GM10266 (cell line): ENCODE data around the gene PKP1.
"Not testable (repeated sequence)": the region's sequence is repeated elsewhere in the genome, so short reads cannot be mapped to it uniquely, and the experiment has no call there.

Experiments used
- DNase-seq: peaks from one replicate; pipeline ENCODE4 v3.0.0; 2012; ENCODE audit errors: extremely low spot score
- TF ChIP-seq, protein P1 (sequence below): IDR thresholded peaks from 2 replicates; pipeline ENCODE4 v1.5.1; 2012; ENCODE audit warnings: mild to moderate bottlenecking, low read depth; ENCODE audit not compliant: control insufficient read depth, insufficient read depth; ENCODE audit errors: missing control alignments

PKP1 gene

DNA sequence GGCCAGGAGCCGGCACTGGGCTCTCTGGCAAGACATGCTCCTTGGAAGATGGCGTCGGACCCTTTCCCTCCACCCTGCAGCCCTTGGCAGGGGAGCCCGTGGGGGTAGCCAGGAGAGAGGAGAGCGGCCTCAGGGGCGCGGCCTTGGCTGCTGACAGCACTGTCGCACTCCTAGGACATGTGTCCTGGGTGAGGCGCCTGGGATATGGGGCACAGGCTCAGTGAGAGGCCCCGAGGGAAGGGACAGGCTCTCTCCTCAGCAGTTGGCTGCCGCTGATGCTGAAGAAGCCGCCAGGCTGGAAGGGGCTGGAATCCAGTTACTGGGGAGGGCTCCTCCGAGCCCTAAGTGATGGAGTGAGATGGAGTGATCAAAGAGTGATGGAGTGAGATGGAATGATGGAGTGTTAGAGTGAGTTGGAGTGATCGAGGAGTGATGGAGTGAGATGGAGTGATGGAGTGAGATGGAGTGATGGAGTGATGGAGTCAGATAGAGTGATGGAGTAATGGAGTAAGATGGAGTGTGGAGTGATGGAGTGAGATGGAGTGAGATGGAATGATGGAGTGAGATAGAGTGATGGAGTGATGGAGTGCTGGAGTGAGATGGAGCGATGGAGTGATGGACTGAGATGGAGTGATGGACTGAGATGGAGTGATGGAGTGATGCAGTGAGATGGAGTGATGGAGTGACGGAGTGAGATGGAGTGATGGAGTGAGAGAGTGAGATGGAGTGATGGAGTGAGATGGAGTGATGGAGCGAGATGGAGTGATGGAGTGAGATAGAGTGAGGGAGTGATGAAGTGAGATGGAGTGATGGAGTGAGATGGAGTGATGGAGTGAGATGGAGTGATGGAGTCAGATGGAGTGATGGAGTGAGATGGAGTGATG is 27.6 kb upstream of the PKP1 start:
- no peak for DNase-seq
- TF ChIP-seq, protein P1, sequence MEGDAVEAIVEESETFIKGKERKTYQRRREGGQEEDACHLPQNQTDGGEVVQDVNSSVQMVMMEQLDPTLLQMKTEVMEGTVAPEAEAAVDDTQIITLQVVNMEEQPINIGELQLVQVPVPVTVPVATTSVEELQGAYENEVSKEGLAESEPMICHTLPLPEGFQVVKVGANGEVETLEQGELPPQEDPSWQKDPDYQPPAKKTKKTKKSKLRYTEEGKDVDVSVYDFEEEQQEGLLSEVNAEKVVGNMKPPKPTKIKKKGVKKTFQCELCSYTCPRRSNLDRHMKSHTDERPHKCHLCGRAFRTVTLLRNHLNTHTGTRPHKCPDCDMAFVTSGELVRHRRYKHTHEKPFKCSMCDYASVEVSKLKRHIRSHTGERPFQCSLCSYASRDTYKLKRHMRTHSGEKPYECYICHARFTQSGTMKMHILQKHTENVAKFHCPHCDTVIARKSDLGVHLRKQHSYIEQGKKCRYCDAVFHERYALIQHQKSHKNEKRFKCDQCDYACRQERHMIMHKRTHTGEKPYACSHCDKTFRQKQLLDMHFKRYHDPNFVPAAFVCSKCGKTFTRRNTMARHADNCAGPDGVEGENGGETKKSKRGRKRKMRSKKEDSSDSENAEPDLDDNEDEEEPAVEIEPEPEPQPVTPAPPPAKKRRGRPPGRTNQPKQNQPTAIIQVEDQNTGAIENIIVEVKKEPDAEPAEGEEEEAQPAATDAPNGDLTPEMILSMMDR, result no peak

DNA sequence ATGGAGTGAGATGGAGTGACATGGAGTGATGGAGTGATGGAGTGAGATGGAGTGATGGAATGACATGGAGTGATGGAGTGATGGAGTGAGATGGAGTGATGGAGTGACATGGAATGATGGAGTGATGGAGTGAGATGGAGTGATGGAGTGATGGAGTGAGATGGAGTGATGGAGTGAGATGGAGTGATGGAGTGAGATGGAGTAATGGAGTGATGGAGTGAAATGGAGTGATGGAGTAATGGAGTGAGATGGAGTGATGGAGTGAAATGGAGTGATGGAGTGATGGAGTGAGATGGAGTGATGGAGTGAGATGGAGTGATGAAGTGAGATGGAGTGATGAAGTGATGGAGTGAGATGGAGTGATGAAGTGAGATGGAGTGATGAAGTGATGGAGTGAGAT is 25.2 kb upstream of the PKP1 start:
- DNase-seq, result not testable (repeated sequence)

DNA sequence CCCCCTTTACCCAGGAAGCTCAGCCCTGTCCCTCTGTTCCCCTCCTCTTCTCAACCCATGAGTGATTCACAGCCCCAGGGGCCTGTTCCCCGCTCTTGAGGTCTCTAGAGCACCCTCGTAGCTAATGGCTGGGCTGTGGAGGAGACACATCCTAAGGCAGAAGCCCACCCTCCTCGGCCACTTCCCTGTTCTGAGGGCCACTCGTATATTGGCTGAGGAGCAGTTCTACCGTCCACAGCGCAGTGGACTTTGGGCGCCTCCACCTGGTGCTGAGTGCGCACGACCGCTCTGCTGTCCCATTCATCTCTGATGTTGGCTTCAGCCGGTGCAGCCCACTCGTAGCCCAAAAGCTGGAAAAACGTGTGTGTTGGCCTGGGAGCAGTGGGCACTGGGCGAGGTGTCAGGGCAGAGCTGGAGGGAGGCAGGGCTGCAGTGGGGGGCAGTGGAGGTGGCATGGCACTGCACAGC is 24.5 kb upstream of the PKP1 start:
- TF ChIP-seq, protein P1, result no peak
- no peak for DNase-seq

DNA sequence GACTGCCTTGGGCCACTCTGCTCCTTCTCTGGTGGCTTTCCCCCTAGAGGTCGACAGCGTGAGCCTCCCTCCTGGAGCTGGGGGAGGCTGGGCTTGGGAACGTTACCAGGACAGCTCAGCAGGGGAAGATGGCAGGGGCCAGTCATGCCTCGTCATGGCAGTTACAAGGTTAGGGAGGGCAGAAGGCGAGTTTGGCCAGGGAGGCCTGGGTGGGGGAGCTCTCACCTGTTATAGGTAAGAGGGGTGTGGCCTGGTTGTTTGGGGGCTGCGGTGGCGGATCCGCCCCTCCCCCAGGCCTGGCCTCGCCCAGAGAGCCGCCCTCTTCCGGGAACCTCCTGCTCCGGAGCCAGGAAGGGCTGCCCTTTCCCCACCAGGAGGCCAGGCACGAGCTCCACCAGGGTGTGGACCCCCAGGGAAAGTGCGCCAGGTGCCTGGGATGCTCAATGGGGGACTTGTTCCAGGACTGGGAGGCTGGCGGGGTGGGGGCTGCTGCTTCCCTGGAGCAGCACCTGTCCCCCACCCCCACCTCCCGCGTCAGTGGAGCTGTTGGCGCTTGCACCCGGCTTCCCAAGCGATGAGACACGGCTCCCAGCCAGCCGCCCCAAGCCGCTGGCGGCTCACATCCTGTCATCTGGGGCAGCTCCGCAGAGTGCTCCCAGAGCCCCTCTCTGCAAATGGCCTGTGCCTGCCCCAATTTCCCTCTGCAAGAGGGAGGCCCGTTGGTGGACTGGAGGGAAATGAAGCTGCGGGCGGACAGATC is 23.6 kb upstream of the PKP1 start:
- DNase-seq, result no peak
- TF ChIP-seq, protein P1, result no peak

DNA sequence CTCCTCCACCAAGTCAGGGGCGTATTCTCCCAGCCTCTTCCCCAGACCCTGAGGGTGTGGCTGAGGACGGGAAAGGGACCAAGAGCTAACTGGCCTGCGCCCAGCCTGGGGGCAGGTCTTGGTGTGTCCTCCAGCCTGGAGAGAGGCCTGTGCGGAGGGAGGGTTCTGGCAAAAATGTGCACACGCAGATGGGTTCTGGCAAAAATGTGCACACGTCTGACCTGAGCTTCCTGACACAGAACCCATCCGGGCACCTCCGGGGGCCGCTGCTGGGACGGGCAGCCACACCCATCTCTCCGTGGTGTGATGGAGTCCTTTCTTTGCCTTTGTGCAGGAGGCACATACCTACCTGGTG is 23.1 kb upstream of the PKP1 start:
- no peak for DNase-seq
- TF ChIP-seq, protein P1, result no peak

DNA sequence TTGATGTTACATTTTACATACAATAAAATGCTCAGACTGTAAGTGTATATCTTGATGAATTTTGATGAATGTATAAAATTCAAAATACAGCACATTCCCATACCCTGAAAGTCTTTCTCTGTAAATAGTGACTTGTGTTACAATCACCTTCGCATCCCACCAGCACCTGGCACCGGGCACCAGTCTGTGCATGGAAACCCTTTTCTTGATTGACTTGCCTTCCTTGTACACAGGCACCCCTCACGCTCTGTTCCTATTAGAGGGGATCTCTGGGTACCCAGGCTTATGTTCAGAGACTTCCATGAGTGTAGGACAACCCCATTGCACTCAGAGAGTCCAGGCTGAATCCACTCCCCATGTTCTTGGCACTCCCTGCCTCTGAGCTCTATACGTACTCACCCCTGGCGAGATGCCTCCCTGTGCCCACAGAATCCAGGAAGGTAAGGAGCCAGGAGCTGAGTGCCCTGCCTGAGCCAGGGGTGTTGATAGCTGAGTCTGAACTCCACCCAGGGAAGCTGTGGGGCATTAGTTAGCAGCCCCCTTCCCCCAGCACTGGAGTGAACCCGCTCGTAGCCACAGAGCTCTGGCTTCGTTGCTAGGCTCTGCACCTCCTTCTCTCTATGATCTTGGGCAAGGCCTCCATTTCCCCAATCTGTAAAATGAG is 22.5 kb upstream of the PKP1 start:
- TF ChIP-seq, protein P1, result no peak
- no peak for DNase-seq

DNA sequence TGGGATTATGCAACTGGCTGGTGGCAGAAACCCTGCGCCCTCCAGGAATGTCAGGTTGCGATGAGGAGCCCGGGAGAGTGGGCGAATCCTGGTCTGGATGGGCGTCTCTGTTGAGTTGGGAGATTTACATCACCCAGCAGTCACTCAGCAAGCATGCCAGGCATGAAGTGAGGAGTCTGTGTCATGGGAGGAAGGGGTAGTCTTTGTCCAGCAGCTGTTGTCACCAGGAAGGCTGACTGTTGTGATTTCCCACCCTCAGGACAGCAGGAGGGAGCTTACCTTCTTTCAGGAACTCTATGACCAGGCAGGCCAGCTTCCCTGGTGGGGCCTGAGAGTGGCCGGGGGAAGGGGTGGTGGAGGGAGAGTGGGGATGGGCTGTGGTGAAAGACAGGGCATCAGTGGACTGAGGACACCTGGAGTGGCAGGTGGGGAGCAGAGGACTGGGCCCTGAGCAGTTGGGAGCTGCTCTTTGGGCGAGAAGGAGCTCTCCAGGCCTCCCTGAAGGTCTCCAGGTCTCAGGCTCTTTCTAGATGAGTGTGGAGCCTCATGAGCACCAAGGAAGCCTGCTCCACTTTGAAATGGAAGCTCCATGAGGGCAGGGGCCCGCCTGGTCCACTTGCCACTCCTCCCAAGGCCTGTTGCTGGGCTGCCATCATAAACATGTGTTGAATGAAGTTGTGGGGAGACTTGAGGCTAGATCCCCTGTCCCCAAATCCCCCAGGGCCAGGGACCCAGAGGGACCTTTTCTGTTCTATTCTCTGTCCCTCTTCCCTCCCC is 21.3 kb upstream of the PKP1 start:
- TF ChIP-seq, protein P1, result no peak

More for the DNA sequence above, 21.3 kb upstream of the PKP1 start:
- no peak for DNase-seq
